ENCODE data around the gene RPLP2.

Gene RPLP2

DNA sequence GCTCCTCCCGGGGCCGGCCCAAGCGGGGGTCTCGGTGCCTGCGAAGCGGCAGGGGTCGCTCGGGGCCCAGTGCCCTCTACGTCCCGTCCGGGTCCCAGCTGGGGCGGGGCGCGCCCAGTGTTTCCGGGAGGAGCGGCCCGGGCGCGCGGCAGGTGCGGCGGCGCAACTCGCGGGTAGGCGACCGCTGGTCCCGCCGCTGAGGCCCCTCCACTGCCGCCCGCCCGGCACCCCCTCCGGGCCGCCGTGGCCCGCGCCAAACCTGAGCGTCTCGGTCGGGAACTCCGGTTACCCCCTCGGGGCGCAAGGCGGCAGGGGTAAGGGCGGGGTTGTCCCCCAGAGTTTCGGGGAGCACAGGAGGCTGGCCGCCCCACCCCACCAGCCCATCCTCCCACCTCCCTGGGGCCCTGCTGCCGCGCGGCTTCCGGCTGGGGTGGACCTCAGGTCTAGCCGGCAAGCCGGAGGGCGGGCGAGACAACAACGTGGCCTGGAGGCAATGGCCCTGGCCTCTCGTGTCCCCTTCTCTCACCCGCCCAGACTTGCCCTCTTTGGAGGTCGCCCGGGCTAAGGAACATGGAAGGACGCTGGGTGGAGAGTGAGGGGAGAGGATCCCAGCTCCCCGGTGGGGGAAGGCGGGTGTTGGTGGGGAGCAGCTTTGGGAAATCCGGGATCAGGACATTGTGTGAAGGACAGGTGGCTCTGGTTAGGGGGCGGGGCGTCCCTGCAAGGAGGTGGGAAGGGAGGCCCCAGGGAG lies 17.6 kb downstream of the RPLP2 start (continued):
- TF ChIP-seq ZNF549 (tag by site-specific recombination; IDR thresholded peaks at IDR 0.05): no peak
- peak; percentile 59; the same call in 1 of the 2 replicates for TF ChIP-seq SP7 (tag by site-specific recombination; IDR thresholded peaks at IDR 0.05)
- TF ChIP-seq ZNF416 (tag by site-specific recombination; IDR thresholded peaks at IDR 0.05): no peak
- peak; percentile 70; the same call in 1 of the 2 replicates for TF ChIP-seq ZBTB48 (tag by site-specific recombination; IDR thresholded peaks at IDR 0.05)
- 0 out of 2 replicates have a peak, but pooled peaks have one; percentile 11 for TF ChIP-seq KLF1 (tag by site-specific recombination; IDR thresholded peaks at IDR 0.05)
- peak; percentile 78 for TF ChIP-seq SP2 (tag by site-specific recombination; IDR thresholded peaks at IDR 0.05)
- peak; percentile 12; the same call in 1 of the 2 replicates for TF ChIP-seq ZNF76 (tag by site-specific recombination; IDR thresholded peaks at IDR 0.05; ENCODE audit: borderline replicate concordance, low read depth)
- 0 out of 2 replicates have a peak, but pooled peaks have one; percentile 29 for TF ChIP-seq ZNF324 (tag by site-specific recombination; IDR thresholded peaks at IDR 0.05)

DNA sequence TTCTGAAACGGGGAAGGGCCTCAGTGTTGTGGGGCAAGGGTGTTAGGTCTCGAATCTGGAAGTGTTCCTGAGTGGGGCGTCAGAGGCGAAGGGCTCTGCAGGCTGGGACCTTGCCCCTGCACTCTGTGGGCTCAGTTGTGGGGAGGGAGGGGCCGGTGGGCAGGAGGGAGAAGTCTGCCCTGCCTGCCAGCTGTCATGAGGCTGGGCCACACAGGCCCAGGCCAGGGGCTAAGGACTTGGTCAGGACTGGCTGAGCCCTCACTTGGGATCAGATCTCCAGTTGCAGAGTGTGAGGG lies 18.1 kb downstream of the RPLP2 start, which contains the start of gene CRACR2B:
Gene CRACR2B, plus strand, starts transcription at position 23 of the 296 bp plus-strand sequence. CDS start 689 bp downstream, outside the sequence.
- no peak for TF ChIP-seq ZNF830 (tag by site-specific recombination; IDR thresholded peaks at IDR 0.05; ENCODE audit: low read depth)
- TF ChIP-seq, protein P1, sequence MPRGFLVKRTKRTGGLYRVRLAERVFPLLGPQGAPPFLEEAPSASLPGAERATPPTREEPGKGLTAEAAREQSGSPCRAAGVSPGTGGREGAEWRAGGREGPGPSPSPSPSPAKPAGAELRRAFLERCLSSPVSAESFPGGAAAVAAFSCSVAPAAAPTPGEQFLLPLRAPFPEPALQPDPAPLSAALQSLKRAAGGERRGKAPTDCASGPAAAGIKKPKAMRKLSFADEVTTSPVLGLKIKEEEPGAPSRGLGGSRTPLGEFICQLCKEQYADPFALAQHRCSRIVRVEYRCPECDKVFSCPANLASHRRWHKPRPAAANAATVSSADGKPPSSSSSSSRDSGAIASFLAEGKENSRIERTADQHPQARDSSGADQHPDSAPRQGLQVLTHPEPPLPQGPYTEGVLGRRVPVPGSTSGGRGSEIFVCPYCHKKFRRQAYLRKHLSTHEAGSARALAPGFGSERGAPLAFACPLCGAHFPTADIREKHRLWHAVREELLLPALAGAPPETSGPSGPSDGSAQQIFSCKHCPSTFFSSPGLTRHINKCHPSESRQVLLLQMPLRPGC (tag by site-specific recombination; IDR thresholded peaks at IDR 0.05): no peak
- TF ChIP-seq, protein P2, sequence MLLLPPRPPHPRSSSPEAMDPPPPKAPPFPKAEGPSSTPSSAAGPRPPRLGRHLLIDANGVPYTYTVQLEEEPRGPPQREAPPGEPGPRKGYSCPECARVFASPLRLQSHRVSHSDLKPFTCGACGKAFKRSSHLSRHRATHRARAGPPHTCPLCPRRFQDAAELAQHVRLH (tag by site-specific recombination; IDR thresholded peaks at IDR 0.05): no peak
- no peak; the same call in 1 of the 2 replicates for TF ChIP-seq ZBTB20 (tag by site-specific recombination; IDR thresholded peaks at IDR 0.05)
- TF ChIP-seq ZNF223 (tag by site-specific recombination; IDR thresholded peaks at IDR 0.05): no peak
- Histone ChIP-seq H3K4me1 (ENCODE audit: control insufficient read depth, insufficient read depth, low read length) (no peaks in the 10 kb centered on the region), H3K36me3 (ENCODE audit: control insufficient read depth in 2 of 2, insufficient read depth in 1 of 2, low read length in 2 of 2) (peaks cover 0 to 30% of the 10 kb centered on the region in 2 experiments; a peak in 2 of 3 replicates), H3K9me3 (ENCODE audit: control insufficient read depth, insufficient read depth, low read depth, low read length) (no peaks in the 10 kb centered on the region), H3K4me3 (ENCODE audit: low read depth, low read length) (peak within 1 kb of the TSS; percentile 28), H3K27ac (ENCODE audit: extremely low read depth, low read depth, low read length) (no peak within 1 kb of the TSS)
- ChIA-PET CTCF (interaction anchor here (0.7 to 1.0 kb wide), 3 partner anchors 10 to 462 kb away, joined by 3 to 4 read pairs (median 3); no protein-coding TSS in a partner anchor), POLR2A (interaction anchor here (1.0 to 15.0 kb wide), 4 partner anchors 9 to 38 kb away, joined by 3 to 202 read pairs (median 38); partner anchors contain the start of genes CEND1, PNPLA2, POLR2L and TSPAN4)

DNA sequence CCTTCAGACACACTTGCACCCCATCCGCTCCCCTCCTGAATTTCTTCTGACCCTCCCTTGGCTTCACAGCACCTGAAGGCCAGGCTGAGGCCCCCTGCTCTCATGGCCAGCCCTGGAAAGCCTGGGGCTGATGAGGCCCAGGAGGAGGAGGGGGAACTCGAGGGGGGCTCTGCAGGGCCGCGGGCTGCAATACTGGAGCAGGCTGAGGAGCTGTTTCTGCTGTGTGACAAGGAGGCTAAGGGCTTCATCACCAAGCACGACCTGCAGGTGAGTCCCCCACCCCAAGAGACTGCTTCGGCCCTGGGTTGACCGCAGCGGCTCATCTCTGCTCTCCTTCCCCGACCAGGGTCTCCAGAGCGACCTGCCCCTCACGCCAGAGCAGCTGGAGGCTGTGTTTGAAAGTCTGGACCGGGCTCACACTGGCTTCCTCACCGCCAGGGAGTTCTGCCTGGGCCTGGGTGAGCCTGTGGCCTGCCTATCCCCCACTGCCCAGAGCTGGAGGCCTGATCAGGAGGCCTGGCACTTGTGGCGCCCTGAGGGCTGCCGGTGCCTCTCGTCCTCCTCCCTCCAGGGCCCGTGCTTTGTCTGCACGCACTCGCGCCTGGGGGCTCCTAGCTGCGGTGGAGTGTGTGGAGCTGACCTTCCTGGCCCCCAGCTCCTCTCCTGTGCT lies 18.9 kb downstream of the RPLP2 start:
- POLR2A ChIA-PET: interaction anchor here (1.0 to 15.0 kb wide), 4 partner anchors 8 to 38 kb away, joined by 3 to 202 read pairs (median 38); partner anchors contain the start of genes CEND1, PNPLA2, POLR2L and TSPAN4
- TF ChIP-seq GLIS2 (tag by site-specific recombination; IDR thresholded peaks at IDR 0.05) (peak; percentile 29; the same call in 1 of the 2 replicates), ZBTB20 (tag by site-specific recombination; IDR thresholded peaks at IDR 0.05) (no peak), ZBTB17 (tag by site-specific recombination; IDR thresholded peaks at IDR 0.05) (0 out of 2 replicates have a peak, but pooled peaks have one; percentile 16), ZNF747 (tag by site-specific recombination; IDR thresholded peaks at IDR 0.05) (no peak), ZNF514 (tag by site-specific recombination; IDR thresholded peaks at IDR 0.05) (no peak), ZNF311 (tag by site-specific recombination; IDR thresholded peaks at IDR 0.05; ENCODE audit: borderline replicate concordance) (no peak), ZNF654 (tag by site-specific recombination; IDR thresholded peaks at IDR 0.05; ENCODE audit: low read depth) (no peak), ZIC2 (tag by site-specific recombination; IDR thresholded peaks at IDR 0.05) (0 out of 2 replicates have a peak, but pooled peaks have one; percentile 16), ZNF600 (tag by site-specific recombination; IDR thresholded peaks at IDR 0.05) (0 out of 2 replicates have a peak, but pooled peaks have one; percentile 6)
- TF ChIP-seq, protein P3, sequence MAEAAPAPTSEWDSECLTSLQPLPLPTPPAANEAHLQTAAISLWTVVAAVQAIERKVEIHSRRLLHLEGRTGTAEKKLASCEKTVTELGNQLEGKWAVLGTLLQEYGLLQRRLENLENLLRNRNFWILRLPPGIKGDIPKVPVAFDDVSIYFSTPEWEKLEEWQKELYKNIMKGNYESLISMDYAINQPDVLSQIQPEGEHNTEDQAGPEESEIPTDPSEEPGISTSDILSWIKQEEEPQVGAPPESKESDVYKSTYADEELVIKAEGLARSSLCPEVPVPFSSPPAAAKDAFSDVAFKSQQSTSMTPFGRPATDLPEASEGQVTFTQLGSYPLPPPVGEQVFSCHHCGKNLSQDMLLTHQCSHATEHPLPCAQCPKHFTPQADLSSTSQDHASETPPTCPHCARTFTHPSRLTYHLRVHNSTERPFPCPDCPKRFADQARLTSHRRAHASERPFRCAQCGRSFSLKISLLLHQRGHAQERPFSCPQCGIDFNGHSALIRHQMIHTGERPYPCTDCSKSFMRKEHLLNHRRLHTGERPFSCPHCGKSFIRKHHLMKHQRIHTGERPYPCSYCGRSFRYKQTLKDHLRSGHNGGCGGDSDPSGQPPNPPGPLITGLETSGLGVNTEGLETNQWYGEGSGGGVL (tag by site-specific recombination; IDR thresholded peaks at IDR 0.05): no peak
- TF ChIP-seq, protein P4, sequence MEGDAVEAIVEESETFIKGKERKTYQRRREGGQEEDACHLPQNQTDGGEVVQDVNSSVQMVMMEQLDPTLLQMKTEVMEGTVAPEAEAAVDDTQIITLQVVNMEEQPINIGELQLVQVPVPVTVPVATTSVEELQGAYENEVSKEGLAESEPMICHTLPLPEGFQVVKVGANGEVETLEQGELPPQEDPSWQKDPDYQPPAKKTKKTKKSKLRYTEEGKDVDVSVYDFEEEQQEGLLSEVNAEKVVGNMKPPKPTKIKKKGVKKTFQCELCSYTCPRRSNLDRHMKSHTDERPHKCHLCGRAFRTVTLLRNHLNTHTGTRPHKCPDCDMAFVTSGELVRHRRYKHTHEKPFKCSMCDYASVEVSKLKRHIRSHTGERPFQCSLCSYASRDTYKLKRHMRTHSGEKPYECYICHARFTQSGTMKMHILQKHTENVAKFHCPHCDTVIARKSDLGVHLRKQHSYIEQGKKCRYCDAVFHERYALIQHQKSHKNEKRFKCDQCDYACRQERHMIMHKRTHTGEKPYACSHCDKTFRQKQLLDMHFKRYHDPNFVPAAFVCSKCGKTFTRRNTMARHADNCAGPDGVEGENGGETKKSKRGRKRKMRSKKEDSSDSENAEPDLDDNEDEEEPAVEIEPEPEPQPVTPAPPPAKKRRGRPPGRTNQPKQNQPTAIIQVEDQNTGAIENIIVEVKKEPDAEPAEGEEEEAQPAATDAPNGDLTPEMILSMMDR (tag by site-specific recombination; IDR thresholded peaks at IDR 0.05): no peak
- TF ChIP-seq, protein P5, sequence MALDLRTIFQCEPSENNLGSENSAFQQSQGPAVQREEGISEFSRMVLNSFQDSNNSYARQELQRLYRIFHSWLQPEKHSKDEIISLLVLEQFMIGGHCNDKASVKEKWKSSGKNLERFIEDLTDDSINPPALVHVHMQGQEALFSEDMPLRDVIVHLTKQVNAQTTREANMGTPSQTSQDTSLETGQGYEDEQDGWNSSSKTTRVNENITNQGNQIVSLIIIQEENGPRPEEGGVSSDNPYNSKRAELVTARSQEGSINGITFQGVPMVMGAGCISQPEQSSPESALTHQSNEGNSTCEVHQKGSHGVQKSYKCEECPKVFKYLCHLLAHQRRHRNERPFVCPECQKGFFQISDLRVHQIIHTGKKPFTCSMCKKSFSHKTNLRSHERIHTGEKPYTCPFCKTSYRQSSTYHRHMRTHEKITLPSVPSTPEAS (tag by site-specific recombination; IDR thresholded peaks at IDR 0.05): no peak

More for the DNA sequence above, 18.9 kb downstream of the RPLP2 start:
- Histone ChIP-seq H3K4me3 (ENCODE audit: low read depth, low read length) (no peak overlapping the region), H3K4me1 (ENCODE audit: control insufficient read depth, insufficient read depth, low read length) (no peaks in the 10 kb centered on the region), H3K9me3 (ENCODE audit: control insufficient read depth, insufficient read depth, low read depth, low read length) (no peaks in the 10 kb centered on the region), H3K27ac (ENCODE audit: extremely low read depth, low read depth, low read length) (no peak overlapping the region), H3K36me3 (ENCODE audit: control insufficient read depth in 2 of 2, insufficient read depth in 1 of 2, low read length in 2 of 2) (peaks cover 0 to 25% of the 10 kb centered on the region in 2 experiments; a peak in 1 of 3 replicates)
- CTCF ChIA-PET: interaction anchor here (0.6 to 1.3 kb wide), 3 partner anchors 17 to 223 kb away, joined by 3 to 5 read pairs (median 3); no protein-coding TSS in a partner anchor

All from HEK293 (cell line).